ENCODE results near the gene IQSEC3.

The IQSEC3 gene

GRCh38 chr12:223841-224240 is 157.3 kb downstream of the IQSEC3 start:
- DNase-seq = no peak

- no peak for DNase-seq
These were observed 157.8 kb downstream of the IQSEC3 start for GRCh38 chr12:224330-224729.

- DNase-seq = no peak
These were observed 158.4 kb downstream of the IQSEC3 start for GRCh38 chr12:225012-225411.

GRCh38 chr12:226401-226800 is 159.8 kb downstream of the IQSEC3 start:
- DNase-seq = no peak

GRCh38 chr12:227286-227915 is 160.8 kb downstream of the IQSEC3 start:
- DNase-seq = no peak

Data from activated naive CD4-positive, alpha-beta T cell treated with Interleukin-2 at 50 U/mL for 16 hours (primary cell).